GM13976 (cell line): Measurements from ENCODE around the gene NUP62.
A peak's percentile ranks its signal among the peaks of the same experiment; 100 is the strongest.

Source experiments
- DNase-seq: peaks from one replicate; pipeline ENCODE4 v3.0.0; 2012; ENCODE audit warnings: low spot score
- CTCF ChIP-seq: IDR thresholded peaks from 2 replicates; pipeline ENCODE4 v1.5.1; 2012; ENCODE audit warnings: borderline replicate concordance, mild to moderate bottlenecking; ENCODE audit not compliant: insufficient read depth; ENCODE audit errors: extremely low read depth, missing control alignments, control extremely low read depth
- in situ Hi-C: fragments of 300-500 bp; cut with MboI; formaldehyde crosslinking; loops from one replicate; pipeline ENCODE4 v1.12.0; 2022; ENCODE audit warnings: low sequenced_read_pairs, mixed read lengths, inconsistent platforms; ENCODE audit not compliant: unreplicated experiment

Gene NUP62

GRCh38 chr19:49906879-49907564 is 22.3 kb downstream of the NUP62 start:
- in situ Hi-C loops = no loop called here
- no peak for DNase-seq
- no peak for TF ChIP-seq CTCF

DNA sequence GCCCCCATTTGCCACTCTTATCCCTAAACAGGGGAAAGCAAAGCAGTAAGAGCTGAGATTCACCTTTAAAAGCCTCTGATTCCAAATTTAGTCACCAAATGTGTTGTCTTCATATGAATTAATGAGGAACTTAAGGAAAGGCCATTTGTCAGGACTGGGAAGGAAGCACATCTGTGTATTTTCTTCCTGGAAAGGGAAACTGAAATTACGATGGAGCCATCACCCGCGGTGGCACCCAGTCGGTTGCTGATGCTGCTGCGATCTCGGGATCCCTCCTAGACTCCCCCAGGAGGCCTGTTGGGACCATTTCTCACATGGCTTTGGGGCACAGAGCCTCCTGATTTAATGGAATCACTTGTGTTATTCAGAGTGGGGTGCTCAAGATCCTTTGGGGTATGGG is 25.2 kb downstream of the NUP62 start:
- in situ Hi-C loops = no loop called here
- no peak for TF ChIP-seq CTCF
- no peak for DNase-seq

GRCh38 chr19:49896863-49897621 is 32.3 kb downstream of the NUP62 start, which contains the start of gene IL4I1:
TSS of gene IL4I1 (minus strand) at chr19:49896887. CDS start at chr19:49896160, 727 bp downstream.
- in situ Hi-C loops = no loop called here
- DNase-seq = peak; percentile 82
- no peak for TF ChIP-seq CTCF

- peak; percentile 64 for DNase-seq
- TF ChIP-seq CTCF = no peak
- in situ Hi-C loops = no loop called here
These were observed 33.6 kb downstream of the NUP62 start for GRCh38 chr19:49895566-49896297.

DNA sequence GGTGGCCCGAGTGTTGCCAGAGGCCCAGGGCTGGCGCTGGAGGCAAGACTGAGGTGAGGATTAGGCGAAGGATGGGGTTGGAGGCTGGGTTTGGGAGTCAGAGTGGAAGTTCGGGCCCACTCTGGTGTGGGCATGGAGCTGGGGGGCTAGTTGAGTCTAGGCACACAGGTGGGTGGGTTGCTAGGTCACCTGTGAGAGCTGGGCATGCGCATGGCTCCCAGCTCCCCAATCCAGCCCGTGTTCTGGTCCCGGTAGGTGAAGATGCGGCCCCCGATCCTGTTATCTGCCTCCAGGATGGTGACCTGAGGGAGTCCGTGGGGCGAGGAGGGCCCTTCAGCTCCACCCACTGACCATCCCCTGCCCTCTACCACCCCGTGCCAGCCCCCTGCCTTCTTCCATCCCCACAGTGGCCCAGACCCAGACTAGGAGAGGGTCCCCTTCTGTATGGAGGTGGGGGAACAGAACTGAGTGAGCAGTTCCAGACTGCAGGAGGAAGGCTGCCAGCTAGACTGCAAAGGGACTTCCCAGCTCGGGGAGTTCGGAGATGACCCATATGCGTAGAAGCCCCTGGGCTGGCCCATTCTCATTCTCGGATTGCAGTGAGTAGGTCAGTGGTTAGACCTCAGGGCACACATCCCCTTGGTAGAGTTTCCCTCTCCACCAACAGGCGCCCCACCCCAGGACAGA is 34.3 kb downstream of the NUP62 start:
- in situ Hi-C loops = no loop called here
- peak; percentile 71 for DNase-seq

More for the DNA sequence above, 34.3 kb downstream of the NUP62 start:
- no peak for TF ChIP-seq CTCF
